Measurements from ENCODE around the gene SELENOH. TPM values are rescaled to one million over a fixed set of nuclear protein-coding genes. Genes with fewer than 3 reads are reported as not detected.

SELENOH gene
- total and polyA plus RNA-seq, 7 donors: 130 to 188 (median 149) TPM

GRCh38 chr11:57788703-57789088, 47.4 kb downstream of the SELENOH start:
- intact Hi-C loops (cut with DNase I): no loop called here
- peaks cover 0 to 96% (median 86%) of the 10 kb centered on the region in 4 donors for H3K4me1 ChIP-seq
- peaks cover 0 to 16% (median 0%) of the 10 kb centered on the region in 4 donors for H3K36me3 ChIP-seq
- peak overlapping the region in 3 of 4 donors; percentile 29 to 62 (median 49) for H3K27ac ChIP-seq
- H3K27me3 ChIP-seq: no peaks in the 10 kb centered on the region
- DNase-seq: no peak
- no peaks in the 10 kb centered on the region for H3K9me3 ChIP-seq
- no peak overlapping the region for H3K4me3 ChIP-seq
- no peak for TF ChIP-seq POLR2AphosphoS5 (IDR thresholded peaks at IDR 0.05)
- TF ChIP-seq POLR2A (IDR thresholded peaks at IDR 0.05): no peak
- no peak for TF ChIP-seq EP300 (IDR thresholded peaks at IDR 0.05)
- TF ChIP-seq CTCF (IDR thresholded peaks at IDR 0.05): no peak

GRCh38 chr11:57791321-57792059, 50.2 kb downstream of the SELENOH start:
- H3K36me3 ChIP-seq: peaks cover 2 to 38% (median 15%) of the 10 kb centered on the region in 4 donors
- H3K27ac ChIP-seq: peak overlapping the region; percentile 55 to 64 (median 63)
- peaks cover 0 to 88% (median 66%) of the 10 kb centered on the region in 4 donors for H3K4me1 ChIP-seq
- no peaks in the 10 kb centered on the region for H3K27me3 ChIP-seq
- no peaks in the 10 kb centered on the region for H3K9me3 ChIP-seq
- 87% methylated on average over 22 of the region's 22 CpGs for WGBS, 2 donors
- no peak overlapping the region for H3K4me3 ChIP-seq
- no peak for TF ChIP-seq CTCF (IDR thresholded peaks at IDR 0.05)
- DNase-seq: no peak
- intact Hi-C loops (cut with DNase I): no loop called here

- H3K4me3 ChIP-seq: no peak overlapping the region
- H3K4me1 ChIP-seq: peaks cover 0 to 82% (median 60%) of the 10 kb centered on the region in 4 donors
- peak; percentile 80 for DNase-seq
- TF ChIP-seq POLR2A (IDR thresholded peaks at IDR 0.05): no peak
- peak in 2 of 4 donors; percentile 16 to 17 for TF ChIP-seq POLR2AphosphoS5 (IDR thresholded peaks at IDR 0.05)
- peak in 1 of 4 donors; percentile 36 for TF ChIP-seq EP300 (IDR thresholded peaks at IDR 0.05)
- no peak for TF ChIP-seq CTCF (IDR thresholded peaks at IDR 0.05)
- H3K9me3 ChIP-seq: no peaks in the 10 kb centered on the region
- H3K36me3 ChIP-seq: peaks cover 7 to 44% (median 21%) of the 10 kb centered on the region in 4 donors
- intact Hi-C loops (cut with DNase I): no loop called here
- no peaks in the 10 kb centered on the region for H3K27me3 ChIP-seq
- WGBS, 2 donors: 40 to 77% methylated on average over 7 of the region's 7 CpGs
- peak overlapping the region; percentile 55 to 64 (median 63) for H3K27ac ChIP-seq
Measured at GRCh38 chr11:57792060-57792541, 50.8 kb downstream of the SELENOH start.

- TF ChIP-seq CTCF (IDR thresholded peaks at IDR 0.05) (no peak), POLR2A (IDR thresholded peaks at IDR 0.05) (no peak), POLR2AphosphoS5 (IDR thresholded peaks at IDR 0.05) (peak in 1 of 4 donors; percentile 50), EP300 (IDR thresholded peaks at IDR 0.05) (no peak)
- Histone ChIP-seq H3K27me3 (no peaks in the 10 kb centered on the region), H3K9me3 (no peaks in the 10 kb centered on the region), H3K27ac (peak overlapping the region; percentile 55 to 64 (median 63)), H3K4me1 (peaks cover 0 to 75% (median 53%) of the 10 kb centered on the region in 4 donors), H3K36me3 (peaks cover 7 to 52% (median 23%) of the 10 kb centered on the region in 4 donors), H3K4me3 (no peak overlapping the region)
- intact Hi-C loops (cut with DNase I): no loop called here
- DNase-seq: no peak
Measured at GRCh38 chr11:57792870-57793269, 51.6 kb downstream of the SELENOH start.

Small RNA genes lying within 50 kb of the gene (small RNA-seq; reads per million reads assigned to genes)
- gene AP001931.1 (0 reads per million in 3 donors), gene TMX2-CTNND1 (0 reads per million in 3 donors)

Other genes with a start within 250 kb of the SELENOH start
- 10 to 100 TPM; 19.1 to 32.4 (median 27.4) TPM for gene SLC43A1, start 225.8 kb upstream of the SELENOH start, total RNA-seq
- gene SLC43A1, start 225.8 kb upstream of the SELENOH start, polyA plus RNA-seq: 10 to 100 TPM in 1 of 3 donors, 1 to 10 TPM in 1, under 1 TPM in 1; 0.92 to 14.3 (median 5.4) TPM
- 10 to 100 TPM; 22.4 to 59.7 (median 33.0) TPM for gene TIMM10, start 210.7 kb upstream of the SELENOH start, total RNA-seq
- gene TIMM10, start 210.7 kb upstream of the SELENOH start, polyA plus RNA-seq: 10 to 100 TPM; 48.0 to 62.9 (median 52.7) TPM
- gene SMTNL1, start 203.9 kb upstream of the SELENOH start, total RNA-seq: not detected
- gene SMTNL1, start 203.9 kb upstream of the SELENOH start, polyA plus RNA-seq: not detected
- gene UBE2L6, start 173.8 kb upstream of the SELENOH start, total RNA-seq: 10 to 100 TPM; 26.5 to 37.8 (median 32.5) TPM
- 100 to 1,000 TPM in 1 of 3 donors, 10 to 100 TPM in 2; 42.6 to 106 (median 62.9) TPM for gene UBE2L6, start 173.8 kb upstream of the SELENOH start, polyA plus RNA-seq
- 100 to 1,000 TPM; 214 to 397 (median 295) TPM for gene SERPING1, start 143.8 kb upstream of the SELENOH start, total RNA-seq
- 100 to 1,000 TPM in 1 of 3 donors, 10 to 100 TPM in 2; 24.5 to 147 (median 49.9) TPM for gene SERPING1, start 143.8 kb upstream of the SELENOH start, polyA plus RNA-seq
- gene YPEL4, start 91.6 kb upstream of the SELENOH start, total RNA-seq: 1 to 10 TPM; 1.5 to 4.4 (median 2.8) TPM
- 1 to 10 TPM; 1.2 to 3.0 (median 1.4) TPM for gene YPEL4, start 91.6 kb upstream of the SELENOH start, polyA plus RNA-seq
- 10 to 100 TPM in 3 of 4 donors, 1 to 10 TPM in 1; 3.9 to 23.2 (median 13.7) TPM for gene CLP1, start 83.7 kb upstream of the SELENOH start, total RNA-seq
- 10 to 100 TPM; 12.4 to 16.0 (median 13.2) TPM for gene CLP1, start 83.7 kb upstream of the SELENOH start, polyA plus RNA-seq
- 10 to 100 TPM; 25.3 to 34.3 (median 28.1) TPM for gene ZDHHC5, start 73.4 kb upstream of the SELENOH start, total RNA-seq
- 10 to 100 TPM; 13.6 to 42.5 (median 13.8) TPM for gene ZDHHC5, start 73.4 kb upstream of the SELENOH start, polyA plus RNA-seq
- 10 to 100 TPM in 3 of 4 donors, 1 to 10 TPM in 1; 8.3 to 14.9 (median 12.8) TPM for gene MED19, start 29.3 kb upstream of the SELENOH start, total RNA-seq
- gene MED19, start 29.3 kb upstream of the SELENOH start, polyA plus RNA-seq: 10 to 100 TPM; 14.4 to 18.5 (median 16.3) TPM
- gene TMX2, start 28.9 kb upstream of the SELENOH start, total RNA-seq: 10 to 100 TPM; 29.1 to 47.8 (median 40.7) TPM
- 100 to 1,000 TPM in 1 of 3 donors, 10 to 100 TPM in 2; 25.2 to 136 (median 26.8) TPM for gene TMX2, start 28.9 kb upstream of the SELENOH start, polyA plus RNA-seq
- gene BTBD18, start 10.3 kb downstream of the SELENOH start, total RNA-seq: not detected
- gene BTBD18, start 10.3 kb downstream of the SELENOH start, polyA plus RNA-seq: under 1 TPM in 1 of 3 donors, not detected in 2; 0.03 TPM
- gene CTNND1, start 20.3 kb downstream of the SELENOH start, total RNA-seq: 100 to 1,000 TPM in 1 of 4 donors, 10 to 100 TPM in 3; 66.0 to 102 (median 86.9) TPM
- gene CTNND1, start 20.3 kb downstream of the SELENOH start, polyA plus RNA-seq: 100 to 1,000 TPM in 1 of 3 donors, 10 to 100 TPM in 2; 84.7 to 132 (median 99.9) TPM

Measured in sigmoid colon (tissue), 7 donors.